SU-DHL-6 (cell line): ENCODE results near the gene EPHX1.
"Not testable (repeated sequence)": the region's sequence is repeated elsewhere in the genome, so short reads cannot be mapped to it uniquely, and the experiment has no call there.

ENCODE experiments used
- H2AFZ ChIP-seq: fragments of 200-600 bp; sonication (generic); 2 replicates; pipeline ENCODE4 v1.6.1; 2014; ENCODE audit warnings: low read depth, mild to moderate bottlenecking, moderate library complexity, mixed read lengths, antibody characterized with exemption, low read length; ENCODE audit not compliant: severe bottlenecking
- H3F3A ChIP-seq: fragments of 200-600 bp; shearing (Covaris generic); 2 replicates; pipeline ENCODE4 v1.6.0; 2016; ENCODE audit warnings: antibody characterized with exemption, mild to moderate bottlenecking; ENCODE audit not compliant: insufficient read depth
- H3K27ac ChIP-seq: fragments of 200-600 bp; sonication (generic); 2 replicates; pipeline ENCODE4 v1.5.1; 2016; ENCODE audit warnings: low read depth, mild to moderate bottlenecking, low read length, moderate library complexity, mixed read lengths
- H3K27me3 ChIP-seq: fragments of 200-600 bp; sonication (generic), shearing (Covaris generic); 2 replicates; pipeline ENCODE4 v1.6.0; 2014; ENCODE audit warnings: mild to moderate bottlenecking, low read length
- H3K36me3 ChIP-seq: fragments of 200-600 bp; sonication (generic); 2 replicates; pipeline ENCODE4 v1.6.1; 2014; ENCODE audit warnings: mild to moderate bottlenecking, low read length, mixed read lengths
- H3K4me2 ChIP-seq: fragments of 300-600, 200-600 bp; shearing (Covaris generic), sonication (generic); 2 replicates; pipeline ENCODE4 v1.6.0; 2014; ENCODE audit warnings: low read length, low read depth, mild to moderate bottlenecking; ENCODE audit not compliant: poor library complexity, severe bottlenecking
- H3K4me3 ChIP-seq: fragments of 200-600 bp; sonication (generic); 2 replicates; pipeline ENCODE4 v1.5.1; 2014; ENCODE audit warnings: antibody characterized with exemption, low read length, mild to moderate bottlenecking, mixed read lengths; ENCODE audit not compliant: insufficient read depth, poor library complexity, severe bottlenecking
- H3K79me2 ChIP-seq: fragments of 200-600 bp; sonication (generic); 2 replicates; pipeline ENCODE4 v1.6.1; 2014; ENCODE audit warnings: mild to moderate bottlenecking, low read length, moderate library complexity; ENCODE audit not compliant: insufficient read depth
- H3K9ac ChIP-seq: fragments of 200-600 bp; sonication (generic); 2 replicates; pipeline ENCODE4 v1.7.0; 2014; ENCODE audit warnings: mild to moderate bottlenecking, low read length
- H3K9me2 ChIP-seq: fragments of 200-600 bp; sonication (generic); replicated peaks from 2 replicates; pipeline ENCODE4 v1.6.1; 2014; ENCODE audit warnings: low read length; ENCODE audit not compliant: insufficient read depth
- H3K9me3 ChIP-seq: fragments of 200-600 bp; sonication (generic); 2 replicates; pipeline ENCODE4 v1.6.1; 2014; ENCODE audit warnings: low read length, mixed read lengths; ENCODE audit not compliant: insufficient read depth
- H4K20me1 ChIP-seq: fragments of 200-600 bp; sonication (generic); 2 replicates; pipeline ENCODE4 v1.6.1; 2014; ENCODE audit warnings: low read depth, mild to moderate bottlenecking, antibody characterized with exemption, low read length, moderate library complexity, mixed read lengths
- CTCF ChIP-seq: fragments of 200-600 bp; sonication (generic); IDR thresholded peaks from one replicate; pipeline ENCODE4 v1.5.1; 2017; ENCODE audit warnings: antibody characterized with exemption, mild to moderate bottlenecking, low read length, moderate library complexity; ENCODE audit not compliant: insufficient read depth, poor library complexity, severe bottlenecking
- EZH2phosphoT487 ChIP-seq: fragments of 200-600 bp; sonication (generic), shearing (Covaris generic); conservative IDR thresholded peaks from 2 replicates; pipeline ENCODE4 v1.6.1; 2018; ENCODE audit warnings: mild to moderate bottlenecking, antibody characterized with exemption, low read length, moderate library complexity, mixed read lengths

Gene EPHX1

GRCh38 chr1:225794954-225795353 lies 15.0 kb upstream of the EPHX1 start:
- Histone ChIP-seq H2AFZ (no peak overlapping the region), H3K9ac (no peak overlapping the region), H3K79me2 (no peaks in the 10 kb centered on the region), H3K27ac (no peak overlapping the region), H3K27me3 (no peaks in the 10 kb centered on the region), H3K9me2 (no peaks in the 10 kb centered on the region), H3F3A (no peaks in the 10 kb centered on the region), H3K9me3 (peaks cover 16% of the 10 kb centered on the region; the same call in 1 of the 2 replicates), H4K20me1 (no peaks in the 10 kb centered on the region), H3K4me2 (no peak overlapping the region), H3K4me3 (no peak overlapping the region), H3K36me3 (peaks cover 32% of the 10 kb centered on the region)
- no peak for TF ChIP-seq CTCF

- H3F3A ChIP-seq, H3K27ac ChIP-seq, H3K9ac ChIP-seq, H3K79me2 ChIP-seq, H3K27me3 ChIP-seq, H3K4me2 ChIP-seq, H3K9me2 ChIP-seq, H3K4me3 ChIP-seq, H2AFZ ChIP-seq, H4K20me1 ChIP-seq: not testable (repeated sequence)
- H3K9me3 ChIP-seq: peaks cover 13% of the 10 kb centered on the region; the same call in 1 of the 2 replicates
- peaks cover 24% of the 10 kb centered on the region for H3K36me3 ChIP-seq
These were observed 13.8 kb upstream of the EPHX1 start for GRCh38 chr1:225796097-225796496.

- not testable (repeated sequence) for H3K9me3 ChIP-seq, H3K4me3 ChIP-seq, H4K20me1 ChIP-seq, H2AFZ ChIP-seq, H3K9ac ChIP-seq, H3K4me2 ChIP-seq, H3F3A ChIP-seq, H3K79me2 ChIP-seq, H3K27ac ChIP-seq, H3K9me2 ChIP-seq, H3K36me3 ChIP-seq, H3K27me3 ChIP-seq
These were observed 8.8 kb upstream of the EPHX1 start for GRCh38 chr1:225801146-225801545.

GRCh38 chr1:225806249-225806648 lies 3.7 kb upstream of the EPHX1 start:
- Histone ChIP-seq H3K9ac (no peak overlapping the region), H3K79me2 (no peaks in the 10 kb centered on the region), H3F3A (no peaks in the 10 kb centered on the region), H3K27me3 (no peaks in the 10 kb centered on the region), H3K4me3 (no peak overlapping the region), H4K20me1 (no peaks in the 10 kb centered on the region), H3K9me2 (no peaks in the 10 kb centered on the region), H3K9me3 (no peaks in the 10 kb centered on the region), H3K4me2 (no peak overlapping the region), H3K36me3 (no peaks in the 10 kb centered on the region), H2AFZ (no peak overlapping the region), H3K27ac (no peak overlapping the region)
- TF ChIP-seq EZH2phosphoT487: no peak
- no peak for TF ChIP-seq CTCF

- not testable (repeated sequence) for H3K9ac ChIP-seq, H3K9me3 ChIP-seq, H3K4me2 ChIP-seq, H3K79me2 ChIP-seq, H3K9me2 ChIP-seq, H3K27me3 ChIP-seq, H4K20me1 ChIP-seq, H3F3A ChIP-seq, H3K36me3 ChIP-seq, H3K4me3 ChIP-seq, H2AFZ ChIP-seq, H3K27ac ChIP-seq
These were observed 3.2 kb upstream of the EPHX1 start for GRCh38 chr1:225806736-225807135.
